Measurements from ENCODE around the gene REC8. TPM values are rescaled to one million over a fixed set of nuclear protein-coding genes. Genes with fewer than 3 reads are reported as not detected.
A peak's percentile ranks its signal among the peaks of the same experiment; 100 is the strongest.

Gene REC8
- total and polyA plus RNA-seq, 2 of the 13 experiments (the other 11 are each of a cell fraction or from before 2014, with no cell fraction given) = 3.4 to 14.7 TPM

DNA sequence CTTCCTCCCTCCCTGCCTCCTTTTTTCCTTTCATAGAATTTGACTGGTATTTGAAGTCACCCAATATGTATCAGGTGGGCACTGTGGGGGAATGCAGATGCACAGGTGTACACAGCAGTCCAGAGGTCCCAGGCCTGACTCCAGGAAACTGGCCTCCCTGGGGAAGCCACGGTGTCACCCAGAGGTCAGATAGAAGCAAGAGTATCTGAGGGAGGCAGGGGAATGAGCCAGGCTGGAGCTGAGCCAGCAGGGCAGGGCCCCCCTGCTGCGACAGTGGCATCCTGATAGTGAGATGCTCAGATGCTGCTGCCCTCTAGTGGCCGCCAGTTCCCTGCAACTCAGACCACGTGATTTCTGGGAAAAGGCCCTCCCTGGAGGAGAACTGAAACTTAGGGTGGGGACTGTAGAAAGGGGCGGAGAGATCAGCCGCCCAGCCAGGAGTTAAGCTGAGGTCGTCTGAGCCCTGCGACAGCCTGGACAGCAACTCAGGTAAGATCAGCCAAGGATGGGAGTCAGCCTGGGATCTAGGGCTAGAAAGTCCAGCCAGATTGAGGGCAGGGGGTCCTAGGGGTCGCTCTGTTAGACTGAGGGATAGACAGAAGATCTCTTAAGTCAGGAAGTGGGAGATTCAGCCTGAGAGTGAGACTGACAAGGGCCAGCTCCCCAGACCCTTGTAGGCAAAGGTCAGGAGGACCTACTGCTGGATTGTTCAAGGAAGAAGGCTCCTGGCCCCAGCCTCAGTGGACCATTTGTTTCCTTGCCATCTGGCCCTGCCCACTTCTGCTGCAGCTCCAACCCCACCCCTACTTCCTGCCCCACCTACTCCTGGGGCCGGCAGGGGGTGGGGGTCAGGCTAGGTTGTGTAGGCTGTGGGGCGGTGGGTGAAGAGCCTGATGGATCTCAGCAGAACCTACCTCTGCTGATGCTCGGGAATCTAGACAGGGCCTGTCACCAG lies 10.8 kb upstream of the REC8 start, which contains the start of gene IRF9 (continued):
- TF ChIP-seq, protein P1, sequence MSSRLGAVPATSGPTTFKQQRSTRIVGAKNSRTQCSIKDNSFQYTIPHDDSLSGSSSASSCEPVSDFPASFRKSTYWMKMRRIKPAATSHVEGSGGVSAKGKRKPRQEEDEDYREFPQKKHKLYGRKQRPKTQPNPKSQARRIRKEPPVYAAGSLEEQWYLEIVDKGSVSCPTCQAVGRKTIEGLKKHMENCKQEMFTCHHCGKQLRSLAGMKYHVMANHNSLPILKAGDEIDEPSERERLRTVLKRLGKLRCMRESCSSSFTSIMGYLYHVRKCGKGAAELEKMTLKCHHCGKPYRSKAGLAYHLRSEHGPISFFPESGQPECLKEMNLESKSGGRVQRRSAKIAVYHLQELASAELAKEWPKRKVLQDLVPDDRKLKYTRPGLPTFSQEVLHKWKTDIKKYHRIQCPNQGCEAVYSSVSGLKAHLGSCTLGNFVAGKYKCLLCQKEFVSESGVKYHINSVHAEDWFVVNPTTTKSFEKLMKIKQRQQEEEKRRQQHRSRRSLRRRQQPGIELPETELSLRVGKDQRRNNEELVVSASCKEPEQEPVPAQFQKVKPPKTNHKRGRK (CRISPR knock-in tag; IDR thresholded peaks at IDR 0.05) = peak; percentile 54; the same call in 1 of the 2 replicates
- no peak for TF ChIP-seq ZNF446 (CRISPR knock-in tag; IDR thresholded peaks at IDR 0.05)
- TF ChIP-seq ZFYVE20 (CRISPR knock-in tag; IDR thresholded peaks at IDR 0.05; ENCODE audit: borderline replicate concordance, low read depth) = peak; percentile 81; the same call in 1 of the 2 replicates
- TF ChIP-seq MAFK (conservative IDR thresholded peaks at IDR 0.05 in 1 of 2, IDR thresholded peaks at IDR 0.05 in 1 of 2; ENCODE audit: low read length in 2 of 2) = peak; percentile 43 to 51; a peak in 3 of 4 replicates
- TF ChIP-seq TAF15 (IDR thresholded peaks at IDR 0.05; ENCODE audit: low read depth, low read length, poor library complexity, severe bottlenecking) = peak; percentile 97
- TF ChIP-seq ZNF34 (CRISPR knock-in tag; IDR thresholded peaks at IDR 0.05; ENCODE audit: borderline replicate concordance) = peak; percentile 57; the same call in 1 of the 2 replicates
- peak; percentile 97 for TF ChIP-seq ZSCAN25 (CRISPR knock-in tag; IDR thresholded peaks at IDR 0.05)
- peak; percentile 97 for TF ChIP-seq ZFP36L2 (CRISPR knock-in tag; IDR thresholded peaks at IDR 0.05)
- TF ChIP-seq ELF3 (CRISPR knock-in tag; IDR thresholded peaks at IDR 0.05) = peak; percentile 99
- TF ChIP-seq, protein P2, sequence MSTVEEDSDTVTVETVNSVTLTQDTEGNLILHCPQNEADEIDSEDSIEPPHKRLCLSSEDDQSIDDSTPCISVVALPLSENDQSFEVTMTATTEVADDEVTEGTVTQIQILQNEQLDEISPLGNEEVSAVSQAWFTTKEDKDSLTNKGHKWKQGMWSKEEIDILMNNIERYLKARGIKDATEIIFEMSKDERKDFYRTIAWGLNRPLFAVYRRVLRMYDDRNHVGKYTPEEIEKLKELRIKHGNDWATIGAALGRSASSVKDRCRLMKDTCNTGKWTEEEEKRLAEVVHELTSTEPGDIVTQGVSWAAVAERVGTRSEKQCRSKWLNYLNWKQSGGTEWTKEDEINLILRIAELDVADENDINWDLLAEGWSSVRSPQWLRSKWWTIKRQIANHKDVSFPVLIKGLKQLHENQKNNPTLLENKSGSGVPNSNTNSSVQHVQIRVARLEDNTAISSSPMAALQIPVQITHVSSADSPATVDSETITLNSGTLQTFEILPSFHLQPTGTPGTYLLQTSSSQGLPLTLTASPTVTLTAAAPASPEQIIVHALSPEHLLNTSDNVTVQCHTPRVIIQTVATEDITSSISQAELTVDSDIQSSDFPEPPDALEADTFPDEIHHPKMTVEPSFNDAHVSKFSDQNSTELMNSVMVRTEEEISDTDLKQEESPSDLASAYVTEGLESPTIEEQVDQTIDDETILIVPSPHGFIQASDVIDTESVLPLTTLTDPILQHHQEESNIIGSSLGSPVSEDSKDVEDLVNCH (CRISPR knock-in tag; IDR thresholded peaks at IDR 0.05) = no peak
- peak; percentile 99 for TF ChIP-seq RAD21 (CRISPR knock-in tag; IDR thresholded peaks at IDR 0.05)
- peak; percentile 100 for TF ChIP-seq SAP130 (CRISPR knock-in tag; IDR thresholded peaks at IDR 0.05; ENCODE audit: low read depth)
- no peak for TF ChIP-seq TEAD2 (CRISPR knock-in tag; IDR thresholded peaks at IDR 0.05)
- TF ChIP-seq ZNF484 (CRISPR knock-in tag; IDR thresholded peaks at IDR 0.05; ENCODE audit: borderline replicate concordance, low read depth) = no peak
- peak; percentile 24 for TF ChIP-seq PRPF4 (IDR thresholded peaks at IDR 0.05; ENCODE audit: low read depth, low read length, poor library complexity, severe bottlenecking)
- TF ChIP-seq ZFP1 (CRISPR knock-in tag; IDR thresholded peaks at IDR 0.05) = peak; percentile 99
- TF ChIP-seq, protein P3, sequence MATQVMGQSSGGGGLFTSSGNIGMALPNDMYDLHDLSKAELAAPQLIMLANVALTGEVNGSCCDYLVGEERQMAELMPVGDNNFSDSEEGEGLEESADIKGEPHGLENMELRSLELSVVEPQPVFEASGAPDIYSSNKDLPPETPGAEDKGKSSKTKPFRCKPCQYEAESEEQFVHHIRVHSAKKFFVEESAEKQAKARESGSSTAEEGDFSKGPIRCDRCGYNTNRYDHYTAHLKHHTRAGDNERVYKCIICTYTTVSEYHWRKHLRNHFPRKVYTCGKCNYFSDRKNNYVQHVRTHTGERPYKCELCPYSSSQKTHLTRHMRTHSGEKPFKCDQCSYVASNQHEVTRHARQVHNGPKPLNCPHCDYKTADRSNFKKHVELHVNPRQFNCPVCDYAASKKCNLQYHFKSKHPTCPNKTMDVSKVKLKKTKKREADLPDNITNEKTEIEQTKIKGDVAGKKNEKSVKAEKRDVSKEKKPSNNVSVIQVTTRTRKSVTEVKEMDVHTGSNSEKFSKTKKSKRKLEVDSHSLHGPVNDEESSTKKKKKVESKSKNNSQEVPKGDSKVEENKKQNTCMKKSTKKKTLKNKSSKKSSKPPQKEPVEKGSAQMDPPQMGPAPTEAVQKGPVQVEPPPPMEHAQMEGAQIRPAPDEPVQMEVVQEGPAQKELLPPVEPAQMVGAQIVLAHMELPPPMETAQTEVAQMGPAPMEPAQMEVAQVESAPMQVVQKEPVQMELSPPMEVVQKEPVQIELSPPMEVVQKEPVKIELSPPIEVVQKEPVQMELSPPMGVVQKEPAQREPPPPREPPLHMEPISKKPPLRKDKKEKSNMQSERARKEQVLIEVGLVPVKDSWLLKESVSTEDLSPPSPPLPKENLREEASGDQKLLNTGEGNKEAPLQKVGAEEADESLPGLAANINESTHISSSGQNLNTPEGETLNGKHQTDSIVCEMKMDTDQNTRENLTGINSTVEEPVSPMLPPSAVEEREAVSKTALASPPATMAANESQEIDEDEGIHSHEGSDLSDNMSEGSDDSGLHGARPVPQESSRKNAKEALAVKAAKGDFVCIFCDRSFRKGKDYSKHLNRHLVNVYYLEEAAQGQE (IDR thresholded peaks at IDR 0.05; ENCODE audit: borderline replicate concordance in 1 of 2, low read depth in 1 of 2, low read length in 2 of 2) = peak in 1 of 2 experiments; percentile 76; a peak in 2 of 4 replicates
- no peak for TF ChIP-seq ZNF75D (CRISPR knock-in tag; IDR thresholded peaks at IDR 0.05; ENCODE audit: borderline replicate concordance)
- TF ChIP-seq ZNF253 (CRISPR knock-in tag; IDR thresholded peaks at IDR 0.05; ENCODE audit: borderline replicate concordance) = peak; percentile 98; the same call in 1 of the 2 replicates
- no peak for TF ChIP-seq JUN (CRISPR knock-in tag; IDR thresholded peaks at IDR 0.05)
- no peak for TF ChIP-seq ZBTB8A (CRISPR knock-in tag; IDR thresholded peaks at IDR 0.05; ENCODE audit: borderline replicate concordance, low read depth)

Measured in HepG2 (cell line).